HK-2 (cell line): ENCODE results near the gene DPH6.

ENCODE experiments used
- DNase-seq: peaks from one replicate; pipeline ENCODE4 v3.0.0-alpha.2; 2018; ENCODE audit not compliant: unreplicated experiment

DPH6 gene

DNA sequence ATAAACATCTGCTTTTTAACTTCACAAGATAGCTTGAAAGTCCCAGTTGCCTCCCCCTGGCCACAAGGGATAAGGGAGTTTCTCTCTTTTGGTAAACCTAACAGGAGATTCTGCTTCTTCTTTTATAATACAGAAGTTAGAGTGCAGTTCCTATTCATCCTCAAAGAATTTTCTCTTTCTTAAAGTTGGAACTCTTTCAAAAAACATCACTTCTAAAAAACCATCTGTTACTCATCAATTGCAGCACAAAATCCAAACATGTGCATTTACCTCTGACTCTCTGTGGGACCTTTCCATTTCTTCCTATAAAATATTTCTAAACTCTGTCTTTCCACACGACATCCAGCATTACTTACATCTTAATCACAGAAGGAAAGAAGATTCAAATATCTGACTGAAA is 5.1 kb downstream of the DPH6 start:
- no peak for DNase-seq

DNA sequence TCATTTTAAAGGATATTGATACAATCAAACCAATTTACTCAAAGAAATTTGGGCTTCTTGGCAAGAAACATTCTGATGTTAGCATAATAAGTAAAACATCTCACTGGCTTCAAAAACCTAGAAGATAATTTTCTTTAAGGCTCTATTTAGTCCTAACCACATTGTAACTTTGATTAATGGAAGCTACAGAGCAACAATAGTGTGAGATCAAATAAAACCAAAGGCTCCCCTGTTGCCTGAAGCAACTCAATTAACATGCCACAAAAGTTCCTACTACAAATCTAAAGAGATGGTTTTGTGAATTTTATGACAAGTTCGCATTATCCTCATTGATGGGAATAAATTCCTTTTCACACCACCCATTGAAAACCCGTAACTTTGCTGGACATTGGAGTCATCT is 5.9 kb downstream of the DPH6 start:
- no peak for DNase-seq

DNA sequence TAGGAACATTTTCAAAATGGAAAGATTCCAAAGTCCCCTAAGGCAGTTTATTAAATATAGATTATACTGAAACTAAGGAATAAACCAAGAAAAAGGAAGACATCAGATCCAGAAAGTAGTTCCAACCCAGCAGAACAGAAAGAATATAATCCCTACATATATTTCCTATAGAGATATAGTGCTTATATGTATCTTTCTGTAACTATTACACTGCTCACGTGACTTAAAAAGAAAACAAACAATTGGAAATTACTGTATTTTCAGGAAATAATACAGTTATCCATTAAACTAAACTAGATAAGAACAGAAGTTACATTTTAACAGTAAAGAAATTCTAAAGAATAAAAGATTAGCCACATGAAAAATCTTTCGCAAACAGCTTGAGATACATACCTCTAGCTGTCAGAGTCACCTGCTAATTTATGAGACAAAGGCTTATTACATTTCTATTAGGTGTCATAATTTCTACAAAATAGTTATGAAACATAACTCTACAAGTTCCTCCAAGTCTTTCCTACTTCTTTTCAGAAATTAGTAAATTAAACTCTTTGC is 10.5 kb downstream of the DPH6 start:
- DNase-seq, result no peak

DNA sequence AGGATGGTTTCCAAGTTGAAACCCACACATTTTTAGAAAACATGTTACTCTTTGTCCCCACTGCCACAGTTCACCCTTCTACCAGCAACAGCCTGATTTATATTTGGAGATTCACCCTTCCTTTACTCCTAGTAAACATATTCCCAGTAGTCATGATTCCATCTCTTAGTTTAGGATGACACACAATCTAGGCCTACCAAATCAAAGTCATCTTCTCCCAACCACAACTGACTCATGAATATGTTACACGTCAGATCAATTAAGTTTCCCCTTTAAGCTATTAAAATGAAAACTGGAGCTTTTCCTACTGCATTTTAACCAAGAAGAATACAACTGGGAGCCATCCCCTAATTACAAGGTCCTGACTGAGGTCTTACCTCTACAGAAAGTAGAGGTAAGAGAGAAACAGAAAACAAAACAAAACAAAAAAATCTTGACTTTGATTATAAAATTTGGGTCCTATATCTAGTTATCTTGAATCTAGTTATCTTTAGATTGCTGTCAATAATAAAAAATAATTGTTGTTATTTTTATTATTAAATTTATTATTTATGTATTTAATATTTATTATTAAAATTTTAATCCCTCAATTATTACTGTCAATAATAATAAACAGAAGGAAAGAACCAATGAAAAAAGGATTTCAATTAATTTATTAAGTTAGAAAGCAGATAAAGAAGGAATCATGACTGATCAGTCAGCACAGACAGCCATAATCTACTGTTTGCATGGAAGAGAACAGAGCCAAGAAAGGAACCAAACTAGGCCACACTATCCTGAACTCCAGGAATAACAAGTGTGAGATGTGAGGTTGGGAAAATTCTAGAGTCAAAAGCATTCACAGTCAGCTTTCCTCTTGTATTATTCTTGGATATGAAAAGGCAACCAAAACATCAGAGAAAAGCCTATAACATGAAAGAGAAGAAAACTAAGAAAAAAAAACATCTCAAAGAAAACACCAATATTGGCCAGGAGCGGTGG is 12.5 kb downstream of the DPH6 start:
- no peak for DNase-seq

DNA sequence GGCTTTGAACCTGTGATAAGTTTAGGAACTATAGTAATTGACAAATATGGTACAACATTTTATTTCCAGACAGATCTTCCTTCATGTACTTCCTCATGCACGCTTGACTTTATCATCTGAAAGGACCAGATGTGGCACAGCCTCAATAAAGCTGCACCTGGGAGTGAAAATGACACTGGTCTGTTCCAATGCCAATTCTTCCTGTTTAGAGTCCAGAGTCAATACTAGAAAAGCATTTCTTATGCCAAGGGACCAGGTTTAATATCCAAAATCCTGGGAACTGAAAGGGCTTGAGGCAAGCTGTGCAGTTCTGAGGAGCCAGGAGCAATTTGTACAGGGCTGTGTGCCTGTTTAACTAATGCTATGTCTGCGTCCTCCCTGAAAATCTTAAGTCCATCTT is 15.3 kb downstream of the DPH6 start:
- DNase-seq, result no peak

DNA sequence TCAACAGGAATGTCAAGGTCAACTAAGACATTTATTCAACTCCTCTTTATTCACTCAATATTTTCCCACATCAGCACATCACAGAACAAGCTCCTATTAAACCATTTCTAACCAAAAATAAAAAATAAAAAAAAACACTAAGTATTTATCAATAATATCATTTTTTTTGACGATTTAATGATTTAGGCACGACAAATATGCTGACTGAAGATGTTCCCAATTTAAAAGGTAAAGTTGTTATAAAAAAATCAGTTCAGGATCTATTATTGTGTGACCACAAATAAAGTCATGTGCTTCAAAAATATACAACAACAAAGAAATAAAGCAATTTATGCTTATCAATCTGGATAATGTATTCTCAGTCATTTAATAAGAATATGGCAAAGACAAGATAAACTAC is 16.2 kb downstream of the DPH6 start:
- DNase-seq, result no peak

DNA sequence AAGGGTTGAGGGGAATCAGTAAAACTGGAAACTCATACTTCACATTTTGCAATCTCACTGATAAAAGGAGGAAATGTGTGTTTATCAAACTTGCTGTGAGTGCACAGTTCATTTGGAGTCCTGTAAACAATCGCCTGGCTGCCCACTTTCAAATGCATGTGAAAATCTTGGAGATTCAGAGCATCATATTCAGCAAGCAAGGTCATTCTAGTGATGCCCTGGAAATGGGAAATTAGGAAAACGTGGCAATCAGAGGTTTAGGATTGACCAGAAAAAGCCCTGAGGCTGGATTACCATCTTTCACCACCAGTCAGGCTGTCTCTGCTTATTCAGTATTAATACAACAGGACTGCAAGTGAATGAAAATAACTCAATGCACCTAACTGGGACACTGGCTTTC is 23.9 kb downstream of the DPH6 start:
- DNase-seq, result no peak

DNA sequence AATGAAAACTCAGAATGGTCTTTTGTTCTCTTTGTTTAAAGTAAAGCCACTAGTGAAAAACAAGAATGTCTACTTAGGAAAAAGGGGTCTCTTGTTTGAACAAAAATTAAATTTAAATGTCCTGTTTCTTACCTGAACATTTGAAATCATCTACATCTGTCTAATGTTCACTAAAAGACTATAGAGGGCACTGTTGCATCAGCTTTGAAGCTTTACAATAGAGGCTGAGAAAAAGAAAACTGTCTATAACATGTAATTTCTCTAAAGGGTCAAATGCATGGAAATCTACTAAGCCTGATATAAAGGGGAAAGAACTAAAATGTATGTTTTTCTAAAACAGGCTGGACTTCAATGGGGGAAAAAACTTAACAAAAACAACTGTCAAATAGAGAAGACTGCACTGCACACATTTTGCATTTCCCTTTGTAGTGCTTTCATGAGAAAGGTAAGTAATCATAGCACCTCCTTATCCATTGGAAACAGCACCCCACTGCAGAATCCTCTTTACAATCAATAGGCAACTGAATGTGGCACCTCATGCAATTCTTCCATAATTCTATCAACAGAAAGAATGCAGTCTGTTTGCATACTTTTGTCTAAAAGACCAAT is 26.3 kb downstream of the DPH6 start:
- DNase-seq, result no peak

DNA sequence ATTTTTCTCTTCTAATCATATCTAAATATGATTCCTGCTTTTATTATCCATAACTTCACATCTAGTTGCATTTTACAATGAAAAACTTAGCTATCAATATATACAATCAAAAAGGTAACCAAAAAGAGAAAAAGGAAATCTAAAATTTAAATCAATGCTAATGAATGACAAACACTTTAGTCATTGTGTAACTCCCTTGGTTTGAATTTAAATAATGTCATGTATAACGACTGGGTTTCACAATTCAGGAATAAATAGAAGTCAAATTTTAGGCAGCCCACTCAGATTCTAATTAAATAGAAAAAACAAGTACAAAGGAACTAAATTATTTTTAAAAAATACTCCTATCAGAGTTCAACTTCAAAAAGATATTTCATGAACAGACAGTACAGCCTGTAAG is 26.9 kb downstream of the DPH6 start:
- no peak for DNase-seq

DNA sequence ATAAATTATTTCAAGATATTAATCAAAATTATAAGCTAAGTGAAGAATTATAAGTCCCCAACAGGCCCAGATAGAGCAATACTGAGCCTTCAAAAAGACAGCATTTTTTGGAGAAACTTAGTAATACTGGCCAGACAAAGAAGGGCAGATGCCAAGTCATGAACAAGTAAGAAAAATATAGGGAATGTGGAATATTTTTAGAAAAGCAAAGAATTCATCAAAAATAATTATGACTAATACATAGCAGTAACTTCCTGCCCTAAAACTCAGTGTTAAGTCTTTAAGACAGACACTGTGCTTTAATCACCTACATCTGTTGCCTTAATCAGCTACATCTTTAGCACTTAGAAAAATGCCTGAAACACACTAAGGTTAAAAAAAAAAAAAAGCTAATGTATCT is 31.2 kb downstream of the DPH6 start:
- no peak for DNase-seq

DNA sequence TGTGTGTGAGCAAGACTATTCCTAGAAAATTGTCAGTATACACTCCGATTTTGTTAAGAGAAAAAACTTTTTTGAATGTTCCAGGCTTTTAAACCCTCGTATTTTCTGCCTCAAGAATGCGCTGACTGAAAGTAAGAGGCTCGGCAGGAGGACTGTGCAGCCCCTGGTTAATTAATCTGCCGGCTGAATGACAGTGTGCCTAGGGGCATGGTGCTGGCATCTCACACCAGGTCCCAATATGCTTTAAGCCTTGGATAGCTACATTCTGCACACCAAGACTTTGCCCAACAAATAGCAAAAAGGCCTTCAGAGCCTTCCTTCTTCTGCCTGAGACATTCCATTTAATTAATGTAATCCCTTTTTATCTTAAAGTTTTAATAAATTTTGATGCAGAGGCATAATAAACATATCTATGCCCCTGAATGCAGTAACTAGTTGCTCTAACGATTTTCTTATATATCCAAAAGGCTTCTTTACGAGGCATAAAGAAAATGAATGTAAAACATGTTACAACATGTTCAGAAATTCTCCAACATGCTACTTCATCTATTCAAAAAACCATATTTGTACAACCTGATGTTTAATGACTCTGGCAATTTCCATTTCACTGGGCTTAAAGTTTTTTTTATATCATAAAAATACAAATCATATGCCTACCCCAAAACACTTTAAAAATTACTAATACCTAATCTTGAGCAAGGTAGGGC is 37.9 kb downstream of the DPH6 start:
- no peak for DNase-seq

DNA sequence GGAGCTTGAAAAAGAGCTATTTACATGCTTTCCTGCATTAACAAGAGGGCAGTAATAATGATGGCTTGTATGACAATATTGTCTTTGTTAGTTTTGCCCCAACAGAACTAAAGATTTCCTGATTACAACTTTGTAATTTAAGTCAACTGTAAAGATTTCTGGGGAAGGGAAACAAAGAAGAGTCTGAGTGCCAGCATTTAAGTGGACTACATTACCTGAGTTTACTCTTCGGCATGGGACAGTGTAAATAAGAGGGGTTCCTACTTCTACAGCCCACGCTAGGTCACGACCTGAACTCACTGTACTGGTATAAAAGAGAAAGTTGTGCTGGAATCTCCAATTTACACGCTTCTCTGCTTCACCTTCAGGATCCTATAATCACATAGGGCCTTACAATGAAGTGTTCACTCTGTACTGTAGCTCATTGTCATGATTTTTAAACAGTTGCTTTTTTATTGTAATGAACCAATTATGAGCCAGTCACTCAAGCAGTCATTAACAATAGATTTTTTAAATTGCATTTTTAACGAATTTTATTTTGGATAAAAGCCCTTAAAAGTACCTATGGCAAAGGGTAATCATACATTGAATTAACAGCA is 39.6 kb downstream of the DPH6 start:
- no peak for DNase-seq

DNA sequence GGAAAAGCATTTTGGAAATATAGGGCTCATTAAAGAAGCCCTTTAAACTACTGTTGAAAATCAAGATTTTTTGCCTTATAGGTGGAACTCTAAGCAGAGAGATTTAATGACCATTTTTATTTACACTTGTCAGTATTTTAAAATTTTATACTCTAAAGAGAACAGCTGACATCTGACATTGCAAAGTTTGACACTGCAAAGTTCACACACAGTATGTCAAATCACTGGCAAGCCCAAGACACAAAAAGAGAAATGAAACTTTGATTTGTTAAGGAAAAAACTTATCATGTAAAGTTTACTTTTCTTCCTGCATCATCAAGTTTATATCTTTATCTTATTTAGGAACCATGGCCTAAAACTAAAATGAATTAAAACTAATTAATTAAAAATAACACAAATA is 40.2 kb downstream of the DPH6 start:
- DNase-seq, result no peak

DNA sequence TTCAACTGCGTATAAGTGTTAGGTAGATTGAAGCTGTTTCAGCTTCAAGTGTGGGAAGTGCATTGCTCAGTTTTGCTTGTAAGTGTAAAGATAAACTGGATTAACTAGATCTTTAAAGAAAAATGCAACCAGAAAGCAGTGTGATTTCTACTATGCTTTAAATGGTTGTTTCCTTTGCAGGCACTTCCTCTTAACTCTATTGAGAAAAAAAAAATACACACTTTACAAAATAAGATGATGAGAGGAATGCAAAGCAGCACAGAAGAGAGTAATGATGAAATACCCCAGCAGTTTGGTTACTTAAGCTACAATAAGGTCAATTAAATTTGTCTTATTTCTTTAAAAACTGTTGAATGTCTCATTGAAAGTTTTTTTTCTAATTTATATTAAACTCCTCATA is 40.8 kb downstream of the DPH6 start:
- no peak for DNase-seq

DNA sequence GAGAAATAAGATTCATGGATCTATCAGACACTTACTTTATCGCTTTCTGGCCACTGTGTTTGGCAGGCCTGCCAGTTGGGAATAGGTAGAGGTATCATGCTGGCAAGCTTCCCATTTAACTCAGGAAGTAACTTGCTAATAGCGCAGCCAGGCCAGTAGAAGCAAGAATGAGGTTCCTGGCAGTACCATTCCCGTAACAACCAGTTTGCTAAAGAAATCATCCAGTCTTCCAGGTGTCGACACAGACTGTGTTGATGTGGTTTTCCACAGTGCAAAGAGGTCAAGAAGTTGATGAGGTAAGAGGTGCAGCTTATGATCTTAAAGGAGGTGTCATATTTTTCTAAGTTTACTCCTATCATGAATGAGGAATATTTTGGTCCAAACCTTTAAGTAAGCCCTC is 46.2 kb downstream of the DPH6 start:
- no peak for DNase-seq

DNA sequence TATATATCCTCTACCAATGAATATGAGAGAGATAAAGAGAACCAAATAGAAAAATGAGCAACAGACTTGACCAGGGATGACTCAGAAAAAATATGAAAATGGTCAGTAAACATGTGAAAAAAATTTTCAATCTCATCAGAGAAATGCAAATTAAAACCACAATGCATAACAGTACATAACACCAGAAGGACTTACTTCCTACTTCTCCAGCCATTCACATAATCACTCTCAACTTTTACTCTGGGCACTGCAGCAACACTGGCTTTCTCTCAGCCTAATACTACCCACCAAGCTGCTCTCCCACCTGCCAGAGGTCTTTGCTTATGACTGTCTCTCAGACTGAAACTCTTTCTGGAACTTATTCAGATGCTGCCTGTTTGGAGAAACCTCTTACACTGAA is 49.4 kb downstream of the DPH6 start:
- DNase-seq, result no peak

DNA sequence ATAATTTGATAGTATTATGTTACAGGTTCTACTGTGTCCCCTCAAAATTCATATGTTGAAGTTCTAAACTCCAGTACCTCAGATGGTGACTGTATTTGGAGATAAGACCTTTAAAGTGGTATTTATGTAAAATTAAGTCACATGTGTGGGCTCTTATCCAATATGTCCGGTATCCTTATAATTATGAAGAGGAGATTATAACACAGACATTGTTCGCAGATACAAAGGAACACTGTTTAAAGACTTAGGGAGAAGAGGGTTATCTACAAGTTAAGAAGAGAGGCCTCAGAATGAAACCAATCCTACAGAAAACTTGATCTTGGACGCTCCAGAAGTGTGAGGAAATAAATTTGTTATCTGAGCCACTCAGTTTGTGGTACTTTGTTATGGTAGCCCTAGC is 50.9 kb downstream of the DPH6 start:
- no peak for DNase-seq

DNA sequence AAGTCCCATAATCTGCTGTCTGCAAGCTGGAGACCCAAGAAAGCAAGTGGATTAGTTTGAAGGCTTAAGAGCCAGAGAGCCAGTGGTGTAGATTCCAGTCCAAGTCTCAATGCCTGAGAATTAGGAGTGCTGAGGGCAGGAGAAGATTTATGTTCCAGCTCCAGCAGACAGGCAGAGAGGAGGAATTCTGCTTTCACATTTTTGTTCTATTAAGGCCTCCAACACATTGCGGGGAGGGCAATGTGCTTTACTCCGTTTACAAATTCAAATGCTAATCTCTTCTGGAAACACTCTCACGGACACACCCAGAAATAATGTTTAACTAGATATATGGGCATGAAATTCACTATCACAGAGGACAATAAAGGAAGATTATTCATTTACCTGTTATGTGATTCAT is 54.0 kb downstream of the DPH6 start:
- DNase-seq, result no peak

DNA sequence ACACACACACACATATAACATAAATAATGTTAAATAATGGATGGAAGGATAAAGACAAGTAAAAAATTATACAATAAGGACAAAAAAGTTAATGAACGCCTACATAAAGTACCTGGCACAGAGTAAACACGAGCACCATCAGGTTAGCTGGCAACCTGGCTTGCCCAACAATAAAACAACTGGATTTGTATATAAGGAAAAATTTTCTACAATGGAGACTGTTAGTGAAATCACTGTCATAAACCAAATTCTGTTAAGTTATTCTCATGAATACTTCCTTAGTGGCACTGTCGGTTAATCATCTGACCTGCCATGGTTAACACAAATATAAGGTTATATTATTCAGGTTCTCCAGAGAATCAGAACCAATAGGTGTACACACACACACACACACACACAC is 54.8 kb downstream of the DPH6 start:
- DNase-seq, result no peak

DNA sequence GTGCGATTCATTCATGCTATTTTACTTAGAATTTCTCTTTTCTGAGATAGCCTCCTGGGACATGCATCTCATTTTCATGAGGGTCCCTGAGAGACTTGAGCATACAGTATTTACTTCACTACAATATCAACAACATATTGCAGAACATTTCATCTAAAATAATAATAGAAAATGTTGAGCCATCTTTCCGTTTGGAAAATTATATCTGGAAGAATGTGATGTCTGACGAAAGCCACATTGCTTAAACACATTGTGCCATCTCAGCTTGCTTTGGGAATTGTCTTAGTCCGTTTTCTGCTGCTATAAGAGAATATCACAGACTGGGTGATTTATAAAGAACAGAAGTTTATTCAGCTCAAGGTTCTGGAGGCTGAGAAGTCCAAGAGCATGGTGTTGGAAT is 55.5 kb downstream of the DPH6 start:
- no peak for DNase-seq

DNA sequence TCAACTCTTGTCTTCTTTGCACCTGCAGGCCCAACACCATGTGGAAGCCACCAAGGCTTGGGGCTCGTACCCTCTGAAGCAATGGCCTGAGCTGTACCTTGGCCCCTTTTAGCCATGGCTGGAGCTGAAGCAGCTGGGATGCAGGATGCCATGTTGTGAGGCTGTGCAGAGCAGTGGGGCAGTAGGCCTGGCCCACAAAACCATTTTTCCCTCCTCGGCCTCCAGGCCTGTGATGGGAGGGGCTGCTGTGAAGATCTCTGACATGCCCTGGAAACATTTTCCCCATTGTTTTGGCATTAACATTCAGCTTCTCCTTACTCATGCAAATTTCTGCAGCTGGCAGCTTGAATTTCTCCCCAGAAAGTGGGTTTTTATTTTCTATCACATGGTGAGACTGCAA is 58.5 kb downstream of the DPH6 start:
- DNase-seq, result no peak

DNA sequence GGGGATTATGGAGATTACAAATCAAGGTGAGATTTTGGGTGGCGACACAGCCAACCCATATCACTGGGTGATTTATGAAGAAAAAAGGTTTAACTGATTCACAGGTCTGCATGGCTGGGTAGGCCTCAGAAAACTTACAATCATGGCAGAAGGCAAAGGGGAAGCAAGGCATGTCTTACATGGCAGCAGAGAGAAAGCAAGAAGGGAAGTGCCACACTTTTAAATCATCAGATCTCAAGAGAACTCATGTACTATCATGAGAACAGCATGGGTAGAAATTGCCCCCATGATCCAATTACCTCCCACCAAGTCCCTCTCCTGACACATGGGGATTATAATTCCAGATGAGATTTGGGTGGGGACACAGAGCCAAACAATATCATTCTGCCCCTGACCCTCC is 59.7 kb downstream of the DPH6 start:
- no peak for DNase-seq
